HepG2 (cell line): Measurements from ENCODE around the gene PPP4R3A. TPM values are rescaled to one million over a fixed set of nuclear protein-coding genes. Genes with fewer than 3 reads are reported as not detected.

Experiments
- ATAC-seq: fragments of 200-7000 bp; cut with Tn5 transposase; 3 replicates; pipeline ENCODE4 v1.9.1; 2020; ENCODE audit warnings: mild to moderate bottlenecking, moderate library complexity
- BruUV-seq: library from RNA; stranded (reverse); fragments of 400-500 nt; replicated peaks from 2 replicates; lab custom pipeline; 2021; lab: Mats Ljungman, UMichigan
- CTCF ChIA-PET: fragments of 300-600 bp; formaldehyde crosslinking; extraction: SDS; loops from one replicate; lab custom pipeline; 2021; ENCODE audit warnings: low total read pairs, inconsistent platforms, low intra/inter-chr PET ratio; lab: Yijun Ruan, JAX
- POLR2A ChIA-PET: fragments of 350-600 bp; sonication (Branson Sonifier 250); formaldehyde crosslinking; loops from one replicate; lab custom pipeline; 2020; ENCODE audit warnings: antibody characterized with exemption, inconsistent platforms; lab: Yijun Ruan, JAX
- DNase-seq: peaks from one replicate; pipeline ENCODE4 v3.0.0-alpha.2; 2015; ENCODE audit warnings: low spot score
- FAIRE-seq: peaks from 3 replicates; lab custom pipeline; 2011; peaks lifted over from hg19 to GRCh38; lab: Jason Lieb, UNC
- H2AFZ ChIP-seq: one replicate; pipeline ENCODE4 v1.6.1; 2011; ENCODE audit warnings: low read length, inconsistent platforms
- H3K27ac ChIP-seq: fragments of 300-600 bp; 3 replicates; pipeline ENCODE4 v1.8.0; 2011; ENCODE audit warnings: mixed run types, mild to moderate bottlenecking, mixed read lengths, low read length, inconsistent platforms; ENCODE audit not compliant: insufficient read depth; ENCODE audit errors: extremely low read length
- H3K27me3 ChIP-seq, 2 experiments: fragments of 200-600 bp in 1 of 2; 2 replicates in 1 of 2; 3 replicates in 1 of 2; pipeline versions ENCODE4 v1.6.0 to v1.8.0; 2011; ENCODE audit warnings: low read length in 2 of 2, mild to moderate bottlenecking in 2 of 2, moderate library complexity in 2 of 2, inconsistent platforms in 1 of 2; ENCODE audit not compliant: insufficient read depth in 2 of 2, control insufficient read depth in 1 of 2
- H3K36me3 ChIP-seq, 2 experiments: fragments of 200-600 bp in 1 of 2; replicated peaks in 1 of 2; 2 replicates in 1 of 2; 3 replicates in 1 of 2; pipeline versions ENCODE4 v1.5.1 to v1.8.0; 2011; ENCODE audit warnings: low read length in 2 of 2, inconsistent platforms in 1 of 2; ENCODE audit not compliant: insufficient read depth in 2 of 2, control insufficient read depth in 1 of 2
- H3K4me1 ChIP-seq: 2 replicates; pipeline ENCODE4 v1.5.1; 2012; ENCODE audit warnings: low read length, inconsistent platforms; ENCODE audit not compliant: insufficient read depth
- H3K4me2 ChIP-seq: 2 replicates; pipeline ENCODE4 v1.6.0; 2011; ENCODE audit warnings: low read depth, low read length, inconsistent platforms
- H3K4me3 ChIP-seq, 3 experiments: fragments of 200-600 bp in 1 of 3; sonication (generic), shearing (Covaris generic) in 1 of 3; replicated peaks in 1 of 3; 2 replicates each; pipeline ENCODE4 v1.5.1; 2011 to 2016; ENCODE audit warnings: low read length in 3 of 3, inconsistent platforms in 2 of 3, low read depth in 2 of 3, mild to moderate bottlenecking in 2 of 3, control low read depth in 1 of 3, mixed read lengths in 1 of 3; ENCODE audit not compliant: insufficient read depth in 1 of 3
- H3K79me2 ChIP-seq: one replicate; pipeline ENCODE4 v1.6.1; 2011; ENCODE audit warnings: low read length, inconsistent platforms; ENCODE audit not compliant: insufficient read depth
- H3K9ac ChIP-seq: 2 replicates; pipeline ENCODE4 v1.6.0; 2011; ENCODE audit warnings: mild to moderate bottlenecking, low read depth, low read length, inconsistent platforms; ENCODE audit not compliant: insufficient read depth
- H3K9me3 ChIP-seq: 2 replicates; pipeline ENCODE4 v1.5.1; 2012; ENCODE audit warnings: mild to moderate bottlenecking, low read length
- H4K20me1 ChIP-seq: 2 replicates; pipeline ENCODE4 v1.6.0; 2011; ENCODE audit warnings: inconsistent platforms, mild to moderate bottlenecking, low read length, moderate library complexity; ENCODE audit not compliant: insufficient read depth
- KLF11 ChIP-seq: IDR thresholded peaks from 2 replicates; pipeline ENCODE4 v1.6.1; 2016; ENCODE audit warnings: missing compliant biosample characterization
- MYC ChIP-seq: sonication (generic); formaldehyde crosslinking; IDR thresholded peaks from 2 replicates; pipeline ENCODE4 v1.9.0; 2021; ENCODE audit warnings: missing genetic modification reagents, borderline replicate concordance
- SIX4 ChIP-seq: sonication (generic); formaldehyde crosslinking; IDR thresholded peaks from 2 replicates; pipeline ENCODE4 v1.4.0; 2020; ENCODE audit warnings: missing genetic modification reagents
- ZFP1 ChIP-seq: IDR thresholded peaks from 2 replicates; pipeline ENCODE4 v1.6.1; 2016
- ZNF615 ChIP-seq: sonication (generic); formaldehyde crosslinking; IDR thresholded peaks from 2 replicates; pipeline ENCODE4 v1.5.0; 2020; ENCODE audit warnings: mild to moderate bottlenecking, missing genetic modification reagents, borderline replicate concordance
- ZNF749 ChIP-seq: sonication (generic); formaldehyde crosslinking; IDR thresholded peaks from 2 replicates; pipeline ENCODE4 v1.8.0; 2022; ENCODE audit warnings: mild to moderate bottlenecking, missing genetic modification reagents, moderate library complexity, borderline replicate concordance
- ZNF777 ChIP-seq: sonication (generic); formaldehyde crosslinking; IDR thresholded peaks from 2 replicates; pipeline ENCODE4 v1.4.0; 2020; ENCODE audit warnings: missing genetic modification reagents
- WGBS: methylation state at CpG from one replicate; pipeline ENCODE4 v1.1.6; 2017; ENCODE audit warnings: low lambda C conversion rate; 5-methylcytosine and 5-hydroxymethylcytosine counted together
- in situ Hi-C: cut with HindIII; loops from 2 replicates; pipeline ENCODE4 v1.10.0; 2017; ENCODE audit warnings: low pct_unique_long_range_greater_than_20kb; ENCODE audit not compliant: extremely low pct_ligation_motif_present
- intact Hi-C: fragments of 100-400 bp; cut with micrococcal nuclease; formaldehyde crosslinking; loops from one replicate; pipeline ENCODE4 v1.10.0; 2022; ENCODE audit not compliant: unreplicated experiment
- polyA plus RNA-seq, 8 experiments: library from polyadenylated mRNA; depleted of rRNA in 3 of 8; stranded (reverse) in 7 of 8; unstranded in 1 of 8; fragments of >200 nt; fragmentation: Illumina TruSeq in 4 of 8; extraction: Trizol in 4 of 8; gene quantifications; 2 replicates each; pipeline versions ENCODE4 v1.2.1 to v1.2.3, GENCODE V29; 2011 to 2016; ENCODE audit warnings: low read depth in 4 of 8, missing spikeins in 1 of 8, mixed read lengths in 1 of 8; ENCODE audit not compliant: insufficient read depth in 1 of 8
- total RNA-seq, 5 experiments: library from RNA; depleted of rRNA; stranded (reverse); fragments of >200 nt; fragmentation: Illumina TruSeq; extraction: Trizol; gene quantifications; 2 replicates each; pipeline ENCODE4 v1.2.3, GENCODE V29; 2016; ENCODE audit warnings: low read depth in 1 of 5
- TF ChIP-seq, protein P1 (sequence below): sonication (generic); formaldehyde crosslinking; IDR thresholded peaks from 2 replicates; pipeline ENCODE4 v1.9.0; 2022; ENCODE audit warnings: low read depth, missing genetic modification reagents

Gene PPP4R3A
- total and polyA plus RNA-seq, 2 of the 13 experiments (the other 11 are each of a cell fraction or from before 2014, with no cell fraction given) = 22.5 to 57.4 TPM

DNA sequence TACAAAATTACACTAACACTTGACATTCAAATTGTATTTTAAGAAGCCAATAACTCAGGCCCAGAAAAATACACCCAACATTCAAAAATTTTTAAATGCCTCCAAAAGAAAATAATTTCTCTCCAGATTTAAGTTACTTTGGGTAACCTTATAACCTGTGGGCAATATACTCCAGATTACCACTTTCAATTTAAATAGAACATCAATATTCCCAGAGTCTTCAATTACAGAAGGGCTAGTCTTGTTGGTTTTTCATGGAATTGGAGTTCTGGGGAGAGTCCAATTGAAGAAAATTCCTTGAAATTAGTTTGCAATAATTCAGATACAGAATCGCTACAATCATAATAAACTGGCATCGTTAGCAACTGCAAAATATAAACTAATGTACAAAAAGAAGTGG lies 2.0 kb downstream of the PPP4R3A start:
- H3K27ac ChIP-seq = peak overlapping the region; percentile 99
- TF ChIP-seq ZFP1 (CRISPR knock-in tag) (no peak), ZNF777 (CRISPR knock-in tag) (no peak), KLF11 (CRISPR knock-in tag) (no peak), MYC (CRISPR knock-in tag) (no peak), ZNF615 (CRISPR knock-in tag) (no peak), ZNF749 (CRISPR knock-in tag) (no peak), SIX4 (CRISPR knock-in tag) (no peak)
- TF ChIP-seq, protein P1, sequence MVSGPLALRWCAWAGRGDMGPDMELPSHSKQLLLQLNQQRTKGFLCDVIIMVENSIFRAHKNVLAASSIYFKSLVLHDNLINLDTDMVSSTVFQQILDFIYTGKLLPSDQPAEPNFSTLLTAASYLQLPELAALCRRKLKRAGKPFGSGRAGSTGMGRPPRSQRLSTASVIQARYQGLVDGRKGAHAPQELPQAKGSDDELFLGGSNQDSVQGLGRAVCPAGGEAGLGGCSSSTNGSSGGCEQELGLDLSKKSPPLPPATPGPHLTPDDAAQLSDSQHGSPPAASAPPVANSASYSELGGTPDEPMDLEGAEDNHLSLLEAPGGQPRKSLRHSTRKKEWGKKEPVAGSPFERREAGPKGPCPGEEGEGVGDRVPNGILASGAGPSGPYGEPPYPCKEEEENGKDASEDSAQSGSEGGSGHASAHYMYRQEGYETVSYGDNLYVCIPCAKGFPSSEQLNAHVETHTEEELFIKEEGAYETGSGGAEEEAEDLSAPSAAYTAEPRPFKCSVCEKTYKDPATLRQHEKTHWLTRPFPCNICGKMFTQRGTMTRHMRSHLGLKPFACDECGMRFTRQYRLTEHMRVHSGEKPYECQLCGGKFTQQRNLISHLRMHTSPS (CRISPR knock-in tag) = no peak
- peak overlapping the region; percentile 75 to 93 (median 85) for H3K4me3 ChIP-seq
- peaks cover 46% of the 10 kb centered on the region for H3K4me1 ChIP-seq
- ATAC-seq (no peak), FAIRE-seq (no peak), DNase-seq (no peak)
- peak overlapping the region; percentile 95 for H3K9ac ChIP-seq
- H3K4me2 ChIP-seq = peak overlapping the region; percentile 80
- peaks cover 51% of the 10 kb centered on the region for H4K20me1 ChIP-seq
- ChIA-PET POLR2A (interaction anchor here (2.5 kb wide), 1 partner anchor 11 kb away, joined by 12 read pairs; no protein-coding TSS in a partner anchor), CTCF (no interaction called here)
- peaks cover under 1 to 27% of the 10 kb centered on the region in 2 experiments; a peak in 4 of 5 replicates for H3K36me3 ChIP-seq
- WGBS = 3% methylated on average over 2 of the region's 2 CpGs
- no peaks in the 10 kb centered on the region for H3K9me3 ChIP-seq
- H3K27me3 ChIP-seq = no peaks in the 10 kb centered on the region; a peak in 2 of 5 replicates
- H3K79me2 ChIP-seq = peaks cover 63% of the 10 kb centered on the region
- in situ Hi-C loops (no loop called here), intact Hi-C loops (no loop called here)
- BruUV-seq = no TSS peak
- no peak overlapping the region for H2AFZ ChIP-seq
